Endothelial cell of umbilical vein (primary cell): Measurements from ENCODE around the gene AREG. TPM values are rescaled to one million over a fixed set of nuclear protein-coding genes. Genes with fewer than 3 reads are reported as not detected.
A peak's percentile ranks its signal among the peaks of the same experiment; 100 is the strongest.

ENCODE experiments used
- BruUV-seq: library from RNA; stranded (reverse); fragments of 400-500 nt; replicated peaks from 2 replicates; lab custom pipeline; 2021; lab: Mats Ljungman, UMichigan
- CTCF ChIA-PET: fragments of 300-600, 350-600 bp; sonication (Branson Sonifier 250); formaldehyde crosslinking; loops from one replicate; lab custom pipeline; 2021; ENCODE audit warnings: antibody characterized with exemption, inconsistent platforms; lab: Charles Lee
- POLR2A ChIA-PET: fragments of 300-600, 350-600 bp; sonication (Branson Sonifier 250); formaldehyde crosslinking; loops from one replicate; lab custom pipeline; 2021; ENCODE audit warnings: antibody characterized with exemption, inconsistent platforms; lab: Charles Lee
- DNase-seq: peaks from one replicate; pipeline ENCODE4 v3.0.0-alpha.2; 2011; ENCODE audit warnings: low read depth, low spot score
- FAIRE-seq: peaks from 2 replicates; lab custom pipeline; 2011; peaks lifted over from hg19 to GRCh38; lab: Jason Lieb, UNC
- H2AFZ ChIP-seq: 2 replicates; pipeline ENCODE4 v1.6.0; 2012; ENCODE audit warnings: low read depth, low read length, control low read depth, inconsistent platforms
- H3K27ac ChIP-seq: 2 replicates; pipeline ENCODE4 v1.5.1; 2011; ENCODE audit warnings: low read depth, mild to moderate bottlenecking, control low read depth, low read length, moderate library complexity; ENCODE audit not compliant: insufficient read depth
- H3K27me3 ChIP-seq, 2 experiments: 2 replicates each; pipeline versions ENCODE4 v1.6.0 to v1.6.1; 2011; ENCODE audit warnings: low read length in 2 of 2, mixed read lengths in 1 of 2; ENCODE audit not compliant: control insufficient read depth in 2 of 2, insufficient read depth in 2 of 2
- H3K36me3 ChIP-seq, 2 experiments: 2 replicates in 1 of 2; 3 replicates in 1 of 2; pipeline ENCODE4 v1.5.1; 2011; ENCODE audit warnings: low read length in 2 of 2, mild to moderate bottlenecking in 1 of 2, moderate library complexity in 1 of 2; ENCODE audit not compliant: control insufficient read depth in 2 of 2, insufficient read depth in 2 of 2; ENCODE audit errors: extremely low read depth in 1 of 2
- H3K4me1 ChIP-seq: 3 replicates; pipeline ENCODE4 v1.5.1; 2011; ENCODE audit warnings: mild to moderate bottlenecking, low read length; ENCODE audit not compliant: control insufficient read depth, insufficient read depth; ENCODE audit errors: extremely low read depth
- H3K4me2 ChIP-seq: 2 replicates; pipeline ENCODE4 v1.6.1; 2011; ENCODE audit warnings: low read length, control low read depth, mixed read lengths; ENCODE audit not compliant: insufficient read depth
- H3K4me3 ChIP-seq, 3 experiments: fragments of 200-600 bp in 1 of 3; sonication (generic), shearing (Covaris generic) in 1 of 3; replicated peaks in 1 of 3; 2 replicates each; pipeline ENCODE4 v1.5.1; 2011 to 2016; ENCODE audit warnings: control low read depth in 3 of 3, low read length in 3 of 3, mild to moderate bottlenecking in 2 of 3, inconsistent platforms in 1 of 3, low read depth in 1 of 3, moderate library complexity in 1 of 3; ENCODE audit not compliant: insufficient read depth in 1 of 3
- H3K79me2 ChIP-seq: 2 replicates; pipeline ENCODE4 v1.6.0; 2012; ENCODE audit warnings: low read length, inconsistent platforms; ENCODE audit not compliant: control insufficient read depth, insufficient read depth
- H3K9ac ChIP-seq: replicated peaks from 2 replicates; pipeline ENCODE3; 2011; ENCODE audit warnings: low read length, control low read depth; ENCODE audit not compliant: insufficient read depth; ENCODE audit errors: extremely low read depth
- H3K9me1 ChIP-seq: replicated peaks from 3 replicates; pipeline ENCODE4 v1.6.0; 2011; ENCODE audit warnings: mild to moderate bottlenecking, low read length; ENCODE audit not compliant: control insufficient read depth, insufficient read depth; ENCODE audit errors: extremely low read depth
- H3K9me3 ChIP-seq: replicated peaks from 2 replicates; pipeline ENCODE4 v1.5.1; 2012; ENCODE audit warnings: low read length, inconsistent platforms; ENCODE audit not compliant: control insufficient read depth, insufficient read depth
- H4K20me1 ChIP-seq: replicated peaks from 2 replicates; pipeline ENCODE3; 2011; ENCODE audit warnings: mild to moderate bottlenecking, low read length; ENCODE audit not compliant: control insufficient read depth, insufficient read depth; ENCODE audit errors: extremely low read depth
- CTCF ChIP-seq, 2 donors: IDR thresholded peaks; 1 replicate in 1 of 2; 2 replicates in 1 of 2; pipeline ENCODE4 v1.5.1; 2011; ENCODE audit warnings: low read length in 2 of 2, mild to moderate bottlenecking in 2 of 2, moderate library complexity in 2 of 2, control low read depth in 1 of 2, inconsistent platforms in 1 of 2, low read depth in 1 of 2; ENCODE audit not compliant: insufficient read depth in 1 of 2; ENCODE audit errors: extremely low read depth in 1 of 2
- EZH2 ChIP-seq: IDR thresholded peaks from 2 replicates; pipeline ENCODE4 v1.6.1; 2012; ENCODE audit warnings: borderline replicate concordance, low read depth, mild to moderate bottlenecking, moderate library complexity, low read length, inconsistent platforms; ENCODE audit not compliant: severe bottlenecking
- FOS ChIP-seq: IDR thresholded peaks from 2 replicates; pipeline ENCODE4 v1.6.1; 2011; ENCODE audit warnings: mild to moderate bottlenecking, low read length, moderate library complexity, borderline replicate concordance; ENCODE audit not compliant: insufficient read depth
- GATA2 ChIP-seq: IDR thresholded peaks from 2 replicates; pipeline ENCODE4 v1.7.0; 2011; ENCODE audit warnings: low read depth, mild to moderate bottlenecking, moderate library complexity, mixed read lengths, low read length; ENCODE audit not compliant: insufficient read length, insufficient read depth
- JUN ChIP-seq: IDR thresholded peaks from 2 replicates; pipeline ENCODE4 v1.6.1; 2011; ENCODE audit warnings: borderline replicate concordance, low read depth; ENCODE audit not compliant: insufficient read length, insufficient read depth
- MAX ChIP-seq: IDR thresholded peaks from 2 replicates; pipeline ENCODE4 v1.6.1; 2011; ENCODE audit not compliant: insufficient read depth, insufficient read length
- MYC ChIP-seq: IDR thresholded peaks from one replicate; pipeline ENCODE4 v1.6.1; 2011; ENCODE audit warnings: mild to moderate bottlenecking, low read depth, low read length
- POLR2A ChIP-seq: IDR thresholded peaks from 2 replicates; pipeline ENCODE4 v1.6.1; 2012; ENCODE audit warnings: low read depth, mild to moderate bottlenecking, control low read depth, low read length
- POLR2AphosphoS5 ChIP-seq: IDR thresholded peaks from 2 replicates; pipeline ENCODE4 v1.6.1; 2012; ENCODE audit warnings: low read depth, mild to moderate bottlenecking, control low read depth, low read length, moderate library complexity; ENCODE audit not compliant: insufficient read depth
- dilution Hi-C: fragments of 300-500 bp; cut with MboI; formaldehyde crosslinking; loops from one replicate; pipeline ENCODE4 v1.15.0; 2019; ENCODE audit warnings: low sequenced_read_pairs; ENCODE audit not compliant: extremely low pct_ligation_motif_present
- intact Hi-C: fragments of 100-400 bp; cut with micrococcal nuclease; formaldehyde crosslinking; loops from one replicate; pipeline ENCODE4 v1.10.0; 2022
- polyA plus RNA-seq, 4 experiments: library from polyadenylated mRNA; depleted of rRNA in 3 of 4; stranded (reverse) in 3 of 4; unstranded in 1 of 4; fragments of >200 nt; gene quantifications; 2 replicates each; pipeline versions ENCODE4 v1.2.1 to v1.2.3, GENCODE V29; 2011 to 2012; ENCODE audit warnings: missing spikeins in 1 of 4
- total RNA-seq: library from RNA; stranded (reverse); gene quantifications from 2 replicates; pipeline ENCODE4 v1.2.3, GENCODE V29; 2021

Gene AREG
- total and polyA plus RNA-seq, 2 donors (not counting 3 experiments of a cell fraction or from before 2014, with no cell fraction given) = 0.17 to 0.55 TPM

GRCh38 chr4:74499986-74500781 is 55.2 kb downstream of the AREG start:
- dilution Hi-C loops = no loop called here
- no peaks in the 10 kb centered on the region for H3K36me3 ChIP-seq
- no peaks in the 10 kb centered on the region for H3K27me3 ChIP-seq
- H3K4me1 ChIP-seq = peaks cover 23% of the 10 kb centered on the region
- BruUV-seq = no TSS peak
- FAIRE-seq (no peak), DNase-seq (no peak)
- no peaks in the 10 kb centered on the region for H3K9me3 ChIP-seq
- intact Hi-C loops = no loop called here
- ChIA-PET POLR2A (no interaction called here), CTCF (interaction anchor here (2.1 kb wide), 1 partner anchor 176 kb away, joined by 5 read pairs; no protein-coding TSS in a partner anchor)
- peak overlapping the region; percentile 16 for H2AFZ ChIP-seq
- H3K4me2 ChIP-seq = no peak overlapping the region
- H3K79me2 ChIP-seq = no peaks in the 10 kb centered on the region
- H3K9ac ChIP-seq = no peak overlapping the region
- no peak overlapping the region for H3K27ac ChIP-seq
- no peaks in the 10 kb centered on the region for H4K20me1 ChIP-seq
- no peak for TF ChIP-seq FOS
- no peak for TF ChIP-seq MYC
- no peak for TF ChIP-seq MAX
- TF ChIP-seq EZH2 = no peak
- TF ChIP-seq POLR2A = no peak
- TF ChIP-seq CTCF (IDR thresholded peaks at IDR 0.05; ENCODE audit: extremely low read depth in 1 of 2, insufficient read depth in 1 of 2, low read depth in 1 of 2, low read length in 2 of 2) = no peak
- TF ChIP-seq GATA2 = no peak
- no peak for TF ChIP-seq POLR2AphosphoS5
- no peak for TF ChIP-seq JUN
- H3K4me3 ChIP-seq = no peak overlapping the region
- no peaks in the 10 kb centered on the region for H3K9me1 ChIP-seq
